ENCODE measurements around the gene MRPS30.
"Not testable (repeated sequence)": the region's sequence is repeated elsewhere in the genome, so short reads cannot be mapped to it uniquely, and the experiment has no call there.

The MRPS30 gene

GRCh38 chr5:44808435-44809214, at the start of gene MRPS30:
TSS of gene MRPS30 (plus strand) at chr5:44808947. CDS start at chr5:44808963, 16 bp downstream.
- peak; percentile 97 for DNase-seq

GRCh38 chr5:44769200-44769876, 39.4 kb upstream of the MRPS30 start:
- no peak for DNase-seq

- no peak for DNase-seq
These were observed 38.9 kb upstream of the MRPS30 start for GRCh38 chr5:44769877-44770209.

- no peak for DNase-seq
These were observed 37.7 kb upstream of the MRPS30 start for GRCh38 chr5:44770780-44771717.

- not testable (repeated sequence) for DNase-seq
These were observed 36.4 kb upstream of the MRPS30 start for GRCh38 chr5:44772397-44772796.

GRCh38 chr5:44774279-44774880, 34.4 kb upstream of the MRPS30 start:
- DNase-seq: peak; percentile 36

GRCh38 chr5:44779167-44779566, 29.6 kb upstream of the MRPS30 start:
- DNase-seq: no peak

- no peak for DNase-seq
These were observed 25.0 kb upstream of the MRPS30 start for GRCh38 chr5:44783634-44784315.

GRCh38 chr5:44787731-44788130, 21.0 kb upstream of the MRPS30 start:
- DNase-seq: no peak

- DNase-seq: not testable (repeated sequence)
These were observed 19.3 kb upstream of the MRPS30 start for GRCh38 chr5:44789372-44789995.

GRCh38 chr5:44792031-44792673, 16.6 kb upstream of the MRPS30 start:
- DNase-seq: not testable (repeated sequence)

GRCh38 chr5:44794371-44794770, 14.4 kb upstream of the MRPS30 start:
- no peak for DNase-seq

- DNase-seq: no peak
These were observed 13.3 kb upstream of the MRPS30 start for GRCh38 chr5:44795496-44795895.

GRCh38 chr5:44797841-44798240, 10.9 kb upstream of the MRPS30 start:
- peak; percentile 5 for DNase-seq

- DNase-seq: no peak
These were observed 6.8 kb upstream of the MRPS30 start for GRCh38 chr5:44801992-44802391.

GRCh38 chr5:44806608-44807007, 2.1 kb upstream of the MRPS30 start:
- no peak for DNase-seq

GRCh38 chr5:44807269-44807668, 1.5 kb upstream of the MRPS30 start:
- DNase-seq: no peak

- DNase-seq: peak; percentile 45
These were observed 638 bp downstream of the MRPS30 start for GRCh38 chr5:44809215-44809955.

- no peak for DNase-seq
These were observed 1.2 kb downstream of the MRPS30 start for GRCh38 chr5:44809956-44810420.

GRCh38 chr5:44814761-44815160, 6.0 kb downstream of the MRPS30 start:
- DNase-seq: no peak

Data from CD4-positive, alpha-beta T cell treated with Interleukin-17A for 1 hour (primary cell).